Measurements from ENCODE around the gene SEMA6A.
"Not testable (repeated sequence)": the region's sequence is repeated elsewhere in the genome, so short reads cannot be mapped to it uniquely, and the experiment has no call there.

Gene SEMA6A

DNA sequence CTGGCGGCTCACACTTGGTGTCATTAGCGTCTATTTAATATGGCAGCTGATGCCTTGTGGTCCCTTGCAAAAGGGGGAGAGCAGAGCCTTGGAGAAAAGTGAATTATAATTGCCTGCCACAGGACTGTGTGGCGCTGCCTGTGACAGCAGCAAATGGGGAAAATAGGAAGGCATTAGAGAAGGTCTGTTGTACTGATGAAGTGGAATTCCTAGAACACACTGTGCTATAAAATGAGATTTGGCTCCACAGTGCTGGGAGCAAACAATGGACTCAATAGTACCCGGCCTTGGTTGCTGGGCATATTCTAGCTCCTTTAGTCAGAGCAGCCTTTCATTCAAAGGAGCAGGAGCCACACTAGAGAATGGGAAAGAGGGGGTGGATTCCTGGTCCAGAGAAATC lies 21.3 kb downstream of the SEMA6A start:
- no peak for DNase-seq (ENCODE audit: low spot score)

GRCh38 chr5:116550082-116550481 lies 24.5 kb downstream of the SEMA6A start:
- DNase-seq (ENCODE audit: low spot score), result no peak

- no peak for DNase-seq (ENCODE audit: low spot score)
Observed at GRCh38 chr5:116546743-116547124, 27.9 kb downstream of the SEMA6A start.

DNA sequence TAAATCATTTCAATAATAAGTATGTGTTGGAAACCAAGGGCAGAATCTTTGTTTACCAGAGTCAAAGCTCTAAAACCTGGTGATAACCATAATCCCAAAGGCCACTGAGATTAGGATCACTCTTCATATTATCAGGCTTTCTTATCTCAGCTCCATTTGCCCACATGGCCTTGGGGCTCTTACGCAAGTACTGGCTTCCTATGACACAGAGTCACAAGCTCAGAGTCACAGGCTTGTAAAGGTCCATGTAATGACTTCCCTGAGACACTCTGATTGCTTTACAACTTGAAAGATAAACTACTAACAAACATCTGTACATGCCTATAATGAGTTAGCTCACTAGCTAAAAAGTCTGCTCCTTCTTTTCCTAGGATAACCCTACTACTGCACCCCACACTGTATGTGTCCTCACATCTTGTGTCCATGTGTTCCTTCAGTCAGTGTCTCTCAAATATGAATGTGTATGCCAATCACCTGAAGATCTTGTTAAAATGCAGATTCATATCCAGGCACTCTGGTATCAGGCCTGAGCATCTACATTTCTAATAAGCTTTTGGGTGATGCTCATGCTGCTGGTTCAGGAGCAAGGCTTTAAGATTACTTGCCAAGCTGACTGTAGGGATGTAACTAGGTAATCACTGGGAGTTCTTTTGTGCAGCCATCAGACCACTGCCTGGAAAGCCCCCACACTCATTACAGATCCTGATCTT lies 28.4 kb downstream of the SEMA6A start:
- DNase-seq (ENCODE audit: low spot score), result no peak

DNA sequence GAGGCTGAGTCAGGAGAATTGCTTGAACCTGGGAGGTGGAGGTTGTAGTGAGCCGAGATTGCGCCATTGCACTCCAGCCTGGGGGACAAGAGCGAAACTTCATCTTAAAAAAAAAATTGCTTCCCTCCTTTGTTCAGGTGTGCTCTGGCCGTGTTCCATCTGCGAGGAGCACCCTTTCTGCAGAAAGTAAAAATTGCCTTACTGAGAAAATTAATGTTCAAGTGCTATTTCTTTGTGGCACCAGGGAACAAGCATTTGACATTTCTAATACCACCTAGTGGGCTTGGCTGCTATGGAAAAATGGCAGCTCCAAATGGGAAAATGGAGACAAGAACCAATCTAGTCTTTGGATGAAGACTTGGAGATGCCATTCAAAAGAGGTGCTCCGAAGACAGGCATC lies 29.2 kb downstream of the SEMA6A start:
- not testable (repeated sequence) for DNase-seq (ENCODE audit: low spot score)

- DNase-seq (ENCODE audit: low spot score), result peak; percentile 4
Observed at GRCh38 chr5:116544531-116545241, 29.9 kb downstream of the SEMA6A start.

DNA sequence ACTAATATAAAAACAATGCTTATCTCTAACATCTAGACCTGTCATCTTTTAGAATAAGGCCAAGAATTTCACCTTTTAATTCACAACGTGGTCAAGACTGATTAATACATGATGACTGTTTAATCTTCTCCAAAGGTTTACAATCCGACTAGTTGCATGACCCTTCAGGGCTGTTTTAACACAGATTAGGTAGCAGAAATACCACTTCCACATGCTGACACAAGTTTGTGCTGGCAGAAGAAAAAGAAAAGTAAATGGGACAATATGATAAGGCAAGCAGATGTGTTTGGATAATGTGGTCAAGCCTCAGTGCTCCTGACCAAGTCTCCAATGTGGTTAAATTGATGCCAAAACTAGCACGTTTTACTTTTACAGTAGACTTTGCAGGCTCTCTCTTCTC lies 31.1 kb downstream of the SEMA6A start:
- DNase-seq (ENCODE audit: low spot score), result no peak

DNA sequence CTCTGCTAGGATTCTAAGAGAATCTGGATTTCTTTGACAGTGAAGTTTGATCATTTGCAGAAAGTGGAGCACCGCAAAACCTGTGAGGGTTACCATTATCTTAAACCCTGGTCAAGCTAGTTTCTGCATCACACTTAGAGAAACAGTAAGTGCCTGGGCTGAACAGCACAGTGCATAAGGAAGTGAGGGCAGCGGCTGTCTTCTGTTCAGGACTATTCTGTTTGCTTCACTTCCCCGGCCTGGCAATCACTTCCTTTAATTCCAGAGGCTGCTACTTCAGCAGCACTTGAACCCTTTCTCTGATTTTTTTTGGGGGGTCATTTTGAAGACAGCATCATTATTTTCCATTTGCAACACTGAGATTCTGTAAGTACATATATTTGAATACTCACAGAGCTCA lies 32.0 kb downstream of the SEMA6A start:
- DNase-seq (ENCODE audit: low spot score), result no peak

DNA sequence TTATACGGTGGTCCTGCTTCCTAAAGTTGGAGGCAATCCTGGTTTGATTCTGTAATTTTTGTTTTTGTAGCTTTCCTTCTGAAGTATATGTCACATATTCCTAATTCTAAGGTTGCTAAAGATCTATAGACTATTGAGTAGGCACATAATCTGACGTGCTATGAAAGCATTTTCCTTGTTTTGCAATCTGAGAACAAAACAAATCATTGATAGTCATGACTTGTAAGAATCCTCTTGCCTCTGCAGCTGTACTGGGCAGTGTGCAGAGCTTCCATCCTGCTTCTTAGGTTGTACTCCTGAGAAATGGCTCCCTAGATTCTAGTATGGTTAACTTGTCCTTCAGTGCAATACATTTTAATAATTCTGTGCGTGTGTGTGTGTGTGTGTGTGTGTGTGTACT lies 35.4 kb downstream of the SEMA6A start:
- DNase-seq (ENCODE audit: low spot score), result no peak

DNA sequence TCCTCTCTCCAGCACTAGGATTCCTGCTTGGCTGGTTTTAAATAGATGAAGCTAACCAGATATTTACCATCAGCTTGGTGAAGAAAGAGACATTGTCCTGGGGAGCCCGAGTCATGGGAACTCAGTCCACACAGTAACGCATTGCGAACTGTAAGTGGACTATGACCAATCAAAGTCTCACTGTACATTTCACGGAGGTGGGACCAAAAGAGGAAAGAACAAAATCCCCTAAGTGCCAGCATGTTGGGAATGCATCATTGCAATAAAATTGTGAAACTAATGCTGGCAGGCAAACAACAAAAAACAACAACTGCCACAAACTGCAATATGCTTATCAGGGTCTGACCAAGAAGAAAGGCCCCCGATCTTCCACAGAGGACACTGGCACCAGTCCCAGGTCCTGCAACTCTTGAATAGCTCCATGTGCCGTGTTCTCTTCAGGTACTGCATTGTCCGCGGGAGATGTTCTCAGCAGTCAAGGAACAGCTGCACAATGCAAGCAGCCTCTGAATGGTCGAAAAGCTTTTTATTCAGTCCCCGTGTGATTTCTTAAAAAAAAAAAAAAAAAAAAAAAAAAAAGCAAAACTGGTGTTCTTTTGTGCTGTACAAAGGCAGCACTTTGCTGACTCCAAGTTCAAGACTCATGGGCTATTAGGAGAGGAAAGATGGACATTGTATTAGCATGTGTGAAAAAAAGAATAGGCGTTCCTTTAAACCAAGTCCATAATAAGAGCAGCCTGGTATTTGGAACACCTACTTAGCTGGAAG lies 38.1 kb downstream of the SEMA6A start:
- no peak for DNase-seq (ENCODE audit: low spot score)

- DNase-seq (ENCODE audit: low spot score), result no peak
Observed at GRCh38 chr5:116534964-116535651, 39.5 kb downstream of the SEMA6A start.

GRCh38 chr5:116532762-116533525 lies 41.7 kb downstream of the SEMA6A start:
- peak; percentile 11 for DNase-seq (ENCODE audit: low spot score)

- no peak for DNase-seq (ENCODE audit: low spot score)
Observed at GRCh38 chr5:116531635-116532034, 43.0 kb downstream of the SEMA6A start.

DNA sequence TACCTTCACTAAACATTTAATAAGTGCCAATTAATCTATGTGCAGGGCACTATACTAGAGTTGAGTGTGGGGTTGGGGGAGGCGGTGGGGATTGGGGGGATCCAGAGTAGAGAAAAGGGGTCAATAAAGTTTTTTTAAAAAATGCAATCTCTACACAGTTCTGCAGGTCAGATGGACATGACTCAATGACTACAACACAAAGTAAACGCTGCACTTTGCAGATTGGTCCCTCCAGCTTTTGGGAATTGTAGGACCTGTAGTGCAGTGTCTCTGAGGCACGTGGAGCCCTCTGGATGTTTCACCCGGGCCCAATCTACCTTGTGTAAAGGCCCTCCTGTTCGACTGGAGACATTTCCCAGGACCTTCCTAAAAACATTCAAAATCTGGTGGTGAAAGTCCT lies 43.5 kb downstream of the SEMA6A start:
- DNase-seq (ENCODE audit: low spot score), result no peak

- DNase-seq (ENCODE audit: low spot score), result no peak
Observed at GRCh38 chr5:116530276-116530675, 44.3 kb downstream of the SEMA6A start.

GRCh38 chr5:116529615-116530014 lies 45.0 kb downstream of the SEMA6A start:
- DNase-seq (ENCODE audit: low spot score), result no peak

DNA sequence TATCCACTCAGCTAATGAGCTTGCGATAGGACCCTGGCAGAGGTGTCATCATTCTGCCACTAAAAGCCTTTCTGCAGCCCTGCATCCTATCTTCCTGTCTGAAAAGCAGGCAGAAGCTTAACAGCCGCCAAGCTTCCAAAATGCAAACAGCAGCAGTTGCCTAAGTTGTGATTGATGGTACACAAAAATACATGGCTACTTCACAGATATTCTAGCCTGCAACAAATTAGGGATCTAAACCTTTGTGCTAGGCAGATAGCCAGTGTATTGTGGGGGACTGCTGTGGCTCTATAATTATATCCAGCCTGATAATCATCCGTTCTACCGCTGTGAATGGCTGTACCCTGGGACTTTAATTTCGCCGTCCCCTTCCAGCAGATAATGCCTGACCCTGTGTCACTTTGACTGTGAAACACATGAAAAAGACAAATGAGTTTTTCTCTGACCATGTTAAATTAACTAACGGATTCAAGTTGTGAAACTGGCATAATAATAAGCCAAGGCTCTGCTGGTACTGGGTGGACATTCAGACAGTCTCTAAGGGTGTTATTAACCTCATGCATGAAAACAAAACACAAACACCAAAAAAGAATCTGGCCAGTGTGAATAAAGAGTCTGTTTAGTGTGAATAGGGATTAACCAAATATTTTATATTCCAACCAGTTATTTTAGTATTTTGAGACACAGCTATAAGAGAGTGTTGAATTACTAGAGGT lies 45.9 kb downstream of the SEMA6A start:
- DNase-seq (ENCODE audit: low spot score), result no peak

DNA sequence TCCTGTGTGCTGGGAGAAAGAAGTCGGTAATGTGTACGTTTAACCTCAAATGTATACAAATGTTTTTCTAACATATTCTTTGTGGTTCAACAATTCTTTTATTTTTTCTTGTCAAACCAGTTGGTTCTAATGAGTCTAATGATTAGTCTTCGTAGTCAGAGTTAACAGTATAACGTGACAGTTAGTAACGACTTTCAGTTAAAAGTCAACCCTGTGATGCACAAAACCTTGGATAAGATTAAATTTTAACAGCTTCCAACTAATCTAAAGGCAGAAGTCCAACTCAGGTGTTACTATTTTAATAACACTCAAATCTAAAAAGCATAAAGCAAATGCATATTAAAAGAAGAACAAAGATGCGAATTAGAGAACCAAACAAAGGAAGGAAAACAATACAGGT lies 47.0 kb downstream of the SEMA6A start:
- no peak for DNase-seq (ENCODE audit: low spot score)

GRCh38 chr5:116525674-116526073 lies 48.9 kb downstream of the SEMA6A start:
- no peak for DNase-seq (ENCODE audit: low spot score)

- DNase-seq (ENCODE audit: low spot score), result no peak
Observed at GRCh38 chr5:116524966-116525365, 49.7 kb downstream of the SEMA6A start.
